DND-41 (cell line): ENCODE results near the gene PRSS33.

Source experiments
- ATAC-seq: fragments of 200-7000 bp; cut with Tn5 transposase; 3 replicates; pipeline ENCODE4 v1.9.1; 2021; ENCODE audit warnings: low read depth; ENCODE audit not compliant: insufficient read depth
- DNase-seq: peaks from one replicate; pipeline ENCODE4 v3.0.0-alpha.2; 2020
- H2AFZ ChIP-seq: 2 replicates; pipeline ENCODE4 v1.6.0; 2012; ENCODE audit warnings: low read depth, low read length
- H3K27ac ChIP-seq: 2 replicates; pipeline ENCODE4 v1.5.1; 2012; ENCODE audit warnings: low read length, inconsistent platforms
- H3K27me3 ChIP-seq: fragments of 200-600 bp; sonication (generic); 2 replicates; pipeline ENCODE4 v1.6.0; 2012; ENCODE audit warnings: low read length, mild to moderate bottlenecking, inconsistent platforms; ENCODE audit not compliant: insufficient read depth, poor library complexity
- H3K36me3 ChIP-seq: 2 replicates; pipeline ENCODE4 v1.5.1; 2012; ENCODE audit warnings: low read length, inconsistent platforms; ENCODE audit not compliant: insufficient read depth
- H3K4me1 ChIP-seq: 2 replicates; pipeline ENCODE4 v1.5.1; 2012; ENCODE audit warnings: mild to moderate bottlenecking, low read length; ENCODE audit not compliant: insufficient read depth
- H3K4me2 ChIP-seq: 2 replicates; pipeline ENCODE4 v1.6.0; 2012; ENCODE audit warnings: mild to moderate bottlenecking, moderate library complexity, low read length, inconsistent platforms; ENCODE audit not compliant: insufficient read depth
- H3K4me3 ChIP-seq, 2 experiments: fragments of 200-600 bp in 1 of 2; shearing (Covaris generic) in 1 of 2; 2 replicates each; pipeline ENCODE4 v1.5.1; 2012 to 2016; ENCODE audit warnings: inconsistent platforms in 2 of 2, low read length in 2 of 2, mild to moderate bottlenecking in 2 of 2, low read depth in 1 of 2, moderate library complexity in 1 of 2
- H3K79me2 ChIP-seq: 2 replicates; pipeline ENCODE4 v1.6.0; 2012; ENCODE audit warnings: low read length, inconsistent platforms; ENCODE audit not compliant: insufficient read depth
- H3K9ac ChIP-seq: 2 replicates; pipeline ENCODE4 v1.6.0; 2012; ENCODE audit warnings: low read depth, mild to moderate bottlenecking, inconsistent platforms, low read length, moderate library complexity
- H3K9me3 ChIP-seq: 2 replicates; pipeline ENCODE4 v1.5.1; 2012; ENCODE audit warnings: low read length, moderate library complexity, mild to moderate bottlenecking, inconsistent platforms; ENCODE audit not compliant: insufficient read depth, severe bottlenecking
- H4K20me1 ChIP-seq: 2 replicates; pipeline ENCODE4 v1.6.0; 2012; ENCODE audit warnings: low read length; ENCODE audit not compliant: insufficient read depth
- EZH2 ChIP-seq: IDR thresholded peaks from 3 replicates; pipeline ENCODE4 v1.6.1; 2012; ENCODE audit warnings: borderline replicate concordance, low read depth, mild to moderate bottlenecking, moderate library complexity, low read length, inconsistent platforms; ENCODE audit not compliant: severe bottlenecking
- TF ChIP-seq, protein P1 (sequence below): IDR thresholded peaks from 2 replicates; pipeline ENCODE4 v1.5.1; 2012; ENCODE audit warnings: borderline replicate concordance, low read length, moderate library complexity, mild to moderate bottlenecking; ENCODE audit not compliant: poor library complexity, severe bottlenecking; ENCODE audit errors: extremely low read depth

PRSS33 gene

DNA sequence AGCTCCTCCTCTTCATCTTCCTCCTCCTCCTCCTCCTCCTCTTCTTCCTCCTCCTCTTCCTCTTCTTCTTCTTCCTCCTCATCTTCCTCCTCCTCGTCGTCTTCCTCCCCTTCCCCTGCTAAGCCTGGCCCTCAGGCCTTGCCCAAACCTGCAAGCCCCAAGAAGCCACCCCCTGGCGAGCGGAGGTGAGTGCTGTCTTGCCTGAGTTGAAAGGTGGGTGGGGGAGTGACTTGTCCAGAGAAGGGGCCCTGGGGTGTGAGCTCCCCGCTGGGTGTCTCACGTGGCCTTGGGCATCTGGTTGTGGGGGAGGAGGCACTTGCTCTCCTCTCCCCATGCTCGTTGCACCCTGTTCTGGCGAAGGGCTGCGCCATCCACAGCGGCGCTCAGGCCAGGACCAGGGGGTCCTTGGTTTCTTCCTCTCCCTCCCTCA is 18.2 kb downstream of the PRSS33 start:
- H3K79me2 ChIP-seq: peaks cover 67% of the 10 kb centered on the region
- H3K9me3 ChIP-seq: no peaks in the 10 kb centered on the region

GRCh38 chr16:2768403-2769089 is 18.8 kb downstream of the PRSS33 start:
- Histone ChIP-seq H3K27ac (no peak overlapping the region), H3K9ac (no peak overlapping the region), H3K4me3 (no peak overlapping the region), H3K9me3 (no peaks in the 10 kb centered on the region), H3K27me3 (no peaks in the 10 kb centered on the region), H2AFZ (no peak overlapping the region), H3K4me1 (no peaks in the 10 kb centered on the region), H3K36me3 (peaks cover 99% of the 10 kb centered on the region), H3K79me2 (peaks cover 69% of the 10 kb centered on the region), H4K20me1 (peaks cover 94% of the 10 kb centered on the region), H3K4me2 (no peak overlapping the region)
- no peak for DNase-seq
- ATAC-seq: no peak
- TF ChIP-seq, protein P1, sequence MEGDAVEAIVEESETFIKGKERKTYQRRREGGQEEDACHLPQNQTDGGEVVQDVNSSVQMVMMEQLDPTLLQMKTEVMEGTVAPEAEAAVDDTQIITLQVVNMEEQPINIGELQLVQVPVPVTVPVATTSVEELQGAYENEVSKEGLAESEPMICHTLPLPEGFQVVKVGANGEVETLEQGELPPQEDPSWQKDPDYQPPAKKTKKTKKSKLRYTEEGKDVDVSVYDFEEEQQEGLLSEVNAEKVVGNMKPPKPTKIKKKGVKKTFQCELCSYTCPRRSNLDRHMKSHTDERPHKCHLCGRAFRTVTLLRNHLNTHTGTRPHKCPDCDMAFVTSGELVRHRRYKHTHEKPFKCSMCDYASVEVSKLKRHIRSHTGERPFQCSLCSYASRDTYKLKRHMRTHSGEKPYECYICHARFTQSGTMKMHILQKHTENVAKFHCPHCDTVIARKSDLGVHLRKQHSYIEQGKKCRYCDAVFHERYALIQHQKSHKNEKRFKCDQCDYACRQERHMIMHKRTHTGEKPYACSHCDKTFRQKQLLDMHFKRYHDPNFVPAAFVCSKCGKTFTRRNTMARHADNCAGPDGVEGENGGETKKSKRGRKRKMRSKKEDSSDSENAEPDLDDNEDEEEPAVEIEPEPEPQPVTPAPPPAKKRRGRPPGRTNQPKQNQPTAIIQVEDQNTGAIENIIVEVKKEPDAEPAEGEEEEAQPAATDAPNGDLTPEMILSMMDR: no peak
- TF ChIP-seq EZH2: no peak

More for the DNA sequence above, 18.2 kb downstream of the PRSS33 start:
- no peak for DNase-seq
- H3K4me2 ChIP-seq: no peak overlapping the region
- peaks cover 90% of the 10 kb centered on the region for H4K20me1 ChIP-seq
- H3K4me3 ChIP-seq: no peak overlapping the region
- no peak for ATAC-seq
- H2AFZ ChIP-seq: no peak overlapping the region
- H3K9ac ChIP-seq: no peak overlapping the region
- H3K36me3 ChIP-seq: peaks cover 99% of the 10 kb centered on the region
- no peaks in the 10 kb centered on the region for H3K27me3 ChIP-seq
- no peak overlapping the region for H3K27ac ChIP-seq
- H3K4me1 ChIP-seq: 0 out of 2 replicates have a peak, but pooled peaks cover under 1% of the 10 kb centered on the region
- TF ChIP-seq, protein P1: no peak
- TF ChIP-seq EZH2: no peak

DNA sequence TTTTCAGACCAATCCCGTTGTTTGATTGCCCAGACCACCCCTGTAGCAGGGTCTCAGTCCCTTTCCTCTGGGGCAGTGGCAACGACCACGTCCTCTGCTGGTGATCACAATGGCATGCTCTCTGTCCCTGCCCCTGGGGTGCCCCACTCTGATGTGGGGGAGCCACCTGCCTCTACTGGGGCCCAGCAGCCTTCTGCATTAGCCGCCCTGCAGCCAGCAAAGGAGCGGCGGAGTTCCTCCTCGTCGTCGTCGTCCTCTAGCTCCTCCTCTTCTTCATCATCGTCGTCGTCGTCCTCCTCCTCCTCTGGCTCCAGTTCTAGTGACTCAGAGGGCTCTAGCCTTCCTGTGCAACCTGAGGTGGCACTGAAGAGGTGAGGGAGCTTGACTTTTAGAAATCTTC is 19.5 kb downstream of the PRSS33 start:
- no peak overlapping the region for H3K4me2 ChIP-seq

More for the DNA sequence above, 19.5 kb downstream of the PRSS33 start:
- DNase-seq: no peak
- no peak for ATAC-seq
- no peak overlapping the region for H3K9ac ChIP-seq
- peaks cover 96% of the 10 kb centered on the region for H4K20me1 ChIP-seq
- no peak overlapping the region for H3K27ac ChIP-seq
- H3K79me2 ChIP-seq: peaks cover 72% of the 10 kb centered on the region
- H3K9me3 ChIP-seq: no peaks in the 10 kb centered on the region
- H3K36me3 ChIP-seq: peaks cover 99% of the 10 kb centered on the region
- TF ChIP-seq, protein P1: no peak
- no peak for TF ChIP-seq EZH2
- H2AFZ ChIP-seq: no peak overlapping the region
- no peaks in the 10 kb centered on the region for H3K4me1 ChIP-seq
- no peak overlapping the region for H3K4me3 ChIP-seq
- H3K27me3 ChIP-seq: no peaks in the 10 kb centered on the region
